ENCODE measurements around the gene ABLIM3.

GRCh38 chr5:149093625-149094024 is 47.7 kb upstream of the ABLIM3 start:
- TF ChIP-seq CTCF (IDR thresholded peaks at IDR 0.05) (no peak), EZH2 (IDR thresholded peaks at IDR 0.05) (no peak)
